Liver (tissue), 9 donors: Measurements from ENCODE around the gene TEX51. TPM values are rescaled to one million over a fixed set of nuclear protein-coding genes. Genes with fewer than 3 reads are reported as not detected.

Source experiments
- DNase-seq: peaks from one replicate; pipeline ENCODE4 v3.0.0-alpha.2; 2017; ENCODE audit warnings: low spot score
- H3K27ac ChIP-seq, 2 donors: one replicate each; pipeline ENCODE4 v1.7.0; 2013; ENCODE audit warnings: inconsistent platforms in 2 of 2, low read length in 2 of 2, control low read depth in 1 of 2, low read depth in 1 of 2, mild to moderate bottlenecking in 1 of 2
- H3K27me3 ChIP-seq, 4 donors: one replicate each; pipeline versions ENCODE4 v1.6.1 to v1.7.0; 2013; ENCODE audit warnings: low read length in 3 of 4, inconsistent platforms in 1 of 4, mild to moderate bottlenecking in 1 of 4, moderate library complexity in 1 of 4; ENCODE audit not compliant: control insufficient read depth in 4 of 4, insufficient read depth in 4 of 4
- H3K36me3 ChIP-seq, 4 donors: one replicate each; pipeline versions ENCODE4 v1.6.1 to v1.7.0; 2013; ENCODE audit warnings: low read length in 3 of 4, mild to moderate bottlenecking in 3 of 4, low read depth in 1 of 4, moderate library complexity in 1 of 4; ENCODE audit not compliant: control insufficient read depth in 4 of 4, insufficient read depth in 3 of 4
- H3K4me1 ChIP-seq, 4 donors: one replicate each; pipeline versions ENCODE4 v1.6.1 to v1.7.0; 2013; ENCODE audit warnings: low read length in 3 of 4, mild to moderate bottlenecking in 3 of 4, moderate library complexity in 1 of 4; ENCODE audit not compliant: control insufficient read depth in 4 of 4, insufficient read depth in 4 of 4
- H3K4me3 ChIP-seq, 3 donors: one replicate each; pipeline versions ENCODE4 v1.6.1 to v1.7.0; 2013; ENCODE audit warnings: low read length in 3 of 3, control low read depth in 1 of 3, low read depth in 1 of 3, mild to moderate bottlenecking in 1 of 3
- H3K9ac ChIP-seq, 2 donors: one replicate each; pipeline ENCODE4 v1.7.0; 2013; ENCODE audit warnings: low read length in 2 of 2, mild to moderate bottlenecking in 2 of 2, moderate library complexity in 2 of 2, control low read depth in 1 of 2, low read depth in 1 of 2
- H3K9me3 ChIP-seq, 4 donors: one replicate each; pipeline versions ENCODE4 v1.6.1 to v1.7.0; 2013; ENCODE audit warnings: low read length in 3 of 4; ENCODE audit not compliant: control insufficient read depth in 4 of 4
- EGR1 ChIP-seq, 2 donors: IDR thresholded peaks; 2 replicates each; pipeline ENCODE4 v1.6.1; 2016 to 2018; ENCODE audit warnings: antibody characterized with exemption in 2 of 2, low read depth in 2 of 2
- FOXA1 ChIP-seq: IDR thresholded peaks from 2 replicates; pipeline ENCODE4 v1.6.1; 2016; ENCODE audit warnings: antibody characterized with exemption
- FOXA2 ChIP-seq: IDR thresholded peaks from 2 replicates; pipeline ENCODE4 v1.6.1; 2016; ENCODE audit warnings: antibody characterized with exemption
- GABPA ChIP-seq, 2 donors: IDR thresholded peaks in 1 of 2; conservative IDR thresholded peaks in 1 of 2; 2 replicates each; pipeline ENCODE4 v1.6.1; 2016; ENCODE audit warnings: antibody characterized with exemption in 2 of 2, mild to moderate bottlenecking in 1 of 2, moderate library complexity in 1 of 2
- HNF4A ChIP-seq, 2 donors: conservative IDR thresholded peaks; 2 replicates each; pipeline ENCODE4 v1.6.1; 2016; ENCODE audit warnings: antibody characterized with exemption in 2 of 2, mild to moderate bottlenecking in 2 of 2
- HNF4G ChIP-seq: IDR thresholded peaks from 2 replicates; pipeline ENCODE4 v1.6.1; 2016; ENCODE audit warnings: antibody characterized with exemption
- JUND ChIP-seq, 2 donors: IDR thresholded peaks; 2 replicates each; pipeline ENCODE4 v1.6.1; 2016; ENCODE audit warnings: antibody characterized with exemption in 2 of 2
- NR2F2 ChIP-seq: IDR thresholded peaks from 2 replicates; pipeline ENCODE4 v1.6.1; 2016; ENCODE audit warnings: antibody characterized with exemption
- RAD21 ChIP-seq, 2 donors: IDR thresholded peaks; 2 replicates each; pipeline ENCODE4 v1.6.1; 2016; ENCODE audit warnings: antibody characterized with exemption in 2 of 2, mild to moderate bottlenecking in 2 of 2
- RXRA ChIP-seq, 2 donors: IDR thresholded peaks; 2 replicates each; pipeline ENCODE4 v1.6.1; 2017 to 2018; ENCODE audit warnings: antibody characterized with exemption in 2 of 2, mild to moderate bottlenecking in 1 of 2
- SP1 ChIP-seq: IDR thresholded peaks from 2 replicates; pipeline ENCODE4 v1.6.1; 2018; ENCODE audit warnings: antibody characterized with exemption, mild to moderate bottlenecking
- TAF1 ChIP-seq: conservative IDR thresholded peaks from 2 replicates; pipeline ENCODE4 v1.6.1; 2016; ENCODE audit warnings: antibody characterized with exemption, mild to moderate bottlenecking
- YY1 ChIP-seq: IDR thresholded peaks from 2 replicates; pipeline ENCODE4 v1.6.1; 2016; ENCODE audit warnings: antibody characterized with exemption, mild to moderate bottlenecking
- WGBS: extraction: QIAGEN DNeasy Blood & Tissue Kit; methylation state at CpG from one replicate; pipeline ENCODE4 v1.1.7; 2013; 5-methylcytosine and 5-hydroxymethylcytosine counted together
- polyA plus RNA-seq, 2 donors: library from polyadenylated mRNA; stranded (reverse) in 1 of 2; unstranded in 1 of 2; fragments of 200-250 nt in 1 of 2; fragments of >200 nt in 1 of 2; fragmentation: Nextera tagmentation in 1 of 2; extraction: Ambion mirVana in 1 of 2; gene quantifications; one replicate each; pipeline versions ENCODE4 v1.2.1 to v1.2.3, GENCODE V29; 2013 to 2015
- total RNA-seq, 2 donors: library from RNA; depleted of rRNA; stranded (reverse); fragments of >200 nt; gene quantifications; one replicate each; pipeline ENCODE4 v1.2.3, GENCODE V29; 2014
- TF ChIP-seq, protein P1 (sequence below): IDR thresholded peaks from 2 replicates; pipeline ENCODE4 v1.6.1; 2016; ENCODE audit warnings: antibody characterized with exemption
- TF ChIP-seq, protein P2 (sequence below): IDR thresholded peaks from 2 replicates; pipeline ENCODE4 v1.6.1; 2016; ENCODE audit warnings: antibody characterized with exemption, mild to moderate bottlenecking
- TF ChIP-seq, protein P3 (sequence below): IDR thresholded peaks from 2 replicates; pipeline ENCODE4 v1.6.1; 2016; ENCODE audit warnings: antibody characterized with exemption
- TF ChIP-seq, protein P4 (sequence below): IDR thresholded peaks from 2 replicates; pipeline ENCODE4 v1.6.1; 2016; ENCODE audit warnings: antibody characterized with exemption
- TF ChIP-seq, protein P5 (sequence below): fragments of 150-350 bp; IDR thresholded peaks from 2 replicates; pipeline ENCODE4 v1.5.1; 2017; ENCODE audit warnings: improper control_type of control experiment, low read depth, low read length; ENCODE audit not compliant: missing input control
- donor health status: healthy.
- donor health status: healthy.
- donor health status: healthy.
- donor health status: healthy.
- donor health status: healthy.

Gene TEX51
- total and polyA plus RNA-seq, 4 donors: not detected

DNA sequence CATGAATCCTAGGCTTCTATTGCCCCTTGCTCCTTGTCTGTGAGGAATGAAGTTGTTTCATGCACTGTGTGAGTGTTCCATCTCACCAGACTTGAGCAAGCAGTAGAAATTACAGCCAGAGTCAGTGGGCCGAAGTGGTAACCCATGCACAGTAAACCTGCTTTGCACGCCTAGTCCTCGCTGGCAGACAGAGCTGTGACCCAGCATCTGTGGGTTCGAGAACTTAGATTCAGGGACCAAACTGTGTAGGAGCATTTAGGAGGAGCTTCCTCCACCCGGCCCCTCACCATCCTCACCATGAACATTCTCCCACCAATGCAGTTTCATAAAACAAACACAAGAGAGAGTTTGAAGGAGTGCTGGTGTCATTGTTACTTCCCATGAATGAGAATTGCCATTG lies 21.6 kb upstream of the TEX51 start:
- Histone ChIP-seq H3K27me3 (peaks cover 0 to 4% (median under 1%) of the 10 kb centered on the region in 4 donors), H3K36me3 (no peaks in the 10 kb centered on the region), H3K9me3 (peaks cover 7 to 20% (median 10%) of the 10 kb centered on the region in 4 donors), H3K4me3 (no peak overlapping the region), H3K27ac (no peak overlapping the region), H3K9ac (no peak overlapping the region), H3K4me1 (no peaks in the 10 kb centered on the region)
- WGBS: 90% methylated on average over 5 of the region's 5 CpGs
- no peak for TF ChIP-seq FOXA1
- TF ChIP-seq, protein P1, sequence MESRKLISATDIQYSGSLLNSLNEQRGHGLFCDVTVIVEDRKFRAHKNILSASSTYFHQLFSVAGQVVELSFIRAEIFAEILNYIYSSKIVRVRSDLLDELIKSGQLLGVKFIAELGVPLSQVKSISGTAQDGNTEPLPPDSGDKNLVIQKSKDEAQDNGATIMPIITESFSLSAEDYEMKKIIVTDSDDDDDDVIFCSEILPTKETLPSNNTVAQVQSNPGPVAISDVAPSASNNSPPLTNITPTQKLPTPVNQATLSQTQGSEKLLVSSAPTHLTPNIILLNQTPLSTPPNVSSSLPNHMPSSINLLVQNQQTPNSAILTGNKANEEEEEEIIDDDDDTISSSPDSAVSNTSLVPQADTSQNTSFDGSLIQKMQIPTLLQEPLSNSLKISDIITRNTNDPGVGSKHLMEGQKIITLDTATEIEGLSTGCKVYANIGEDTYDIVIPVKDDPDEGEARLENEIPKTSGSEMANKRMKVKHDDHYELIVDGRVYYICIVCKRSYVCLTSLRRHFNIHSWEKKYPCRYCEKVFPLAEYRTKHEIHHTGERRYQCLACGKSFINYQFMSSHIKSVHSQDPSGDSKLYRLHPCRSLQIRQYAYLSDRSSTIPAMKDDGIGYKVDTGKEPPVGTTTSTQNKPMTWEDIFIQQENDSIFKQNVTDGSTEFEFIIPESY: no peak
- TF ChIP-seq, protein P2, sequence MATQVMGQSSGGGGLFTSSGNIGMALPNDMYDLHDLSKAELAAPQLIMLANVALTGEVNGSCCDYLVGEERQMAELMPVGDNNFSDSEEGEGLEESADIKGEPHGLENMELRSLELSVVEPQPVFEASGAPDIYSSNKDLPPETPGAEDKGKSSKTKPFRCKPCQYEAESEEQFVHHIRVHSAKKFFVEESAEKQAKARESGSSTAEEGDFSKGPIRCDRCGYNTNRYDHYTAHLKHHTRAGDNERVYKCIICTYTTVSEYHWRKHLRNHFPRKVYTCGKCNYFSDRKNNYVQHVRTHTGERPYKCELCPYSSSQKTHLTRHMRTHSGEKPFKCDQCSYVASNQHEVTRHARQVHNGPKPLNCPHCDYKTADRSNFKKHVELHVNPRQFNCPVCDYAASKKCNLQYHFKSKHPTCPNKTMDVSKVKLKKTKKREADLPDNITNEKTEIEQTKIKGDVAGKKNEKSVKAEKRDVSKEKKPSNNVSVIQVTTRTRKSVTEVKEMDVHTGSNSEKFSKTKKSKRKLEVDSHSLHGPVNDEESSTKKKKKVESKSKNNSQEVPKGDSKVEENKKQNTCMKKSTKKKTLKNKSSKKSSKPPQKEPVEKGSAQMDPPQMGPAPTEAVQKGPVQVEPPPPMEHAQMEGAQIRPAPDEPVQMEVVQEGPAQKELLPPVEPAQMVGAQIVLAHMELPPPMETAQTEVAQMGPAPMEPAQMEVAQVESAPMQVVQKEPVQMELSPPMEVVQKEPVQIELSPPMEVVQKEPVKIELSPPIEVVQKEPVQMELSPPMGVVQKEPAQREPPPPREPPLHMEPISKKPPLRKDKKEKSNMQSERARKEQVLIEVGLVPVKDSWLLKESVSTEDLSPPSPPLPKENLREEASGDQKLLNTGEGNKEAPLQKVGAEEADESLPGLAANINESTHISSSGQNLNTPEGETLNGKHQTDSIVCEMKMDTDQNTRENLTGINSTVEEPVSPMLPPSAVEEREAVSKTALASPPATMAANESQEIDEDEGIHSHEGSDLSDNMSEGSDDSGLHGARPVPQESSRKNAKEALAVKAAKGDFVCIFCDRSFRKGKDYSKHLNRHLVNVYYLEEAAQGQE: no peak
- no peak for TF ChIP-seq HNF4G
- no peak for TF ChIP-seq RXRA (IDR thresholded peaks at IDR 0.05)
- TF ChIP-seq YY1: no peak
- no peak for TF ChIP-seq FOXA2
- no peak for TF ChIP-seq HNF4A (conservative IDR thresholded peaks at IDR 0.05)
- no peak for TF ChIP-seq EGR1 (IDR thresholded peaks at IDR 0.05; ENCODE audit: low read depth in 2 of 2)
- no peak for TF ChIP-seq NR2F2
- no peak for TF ChIP-seq SP1
- TF ChIP-seq RAD21 (IDR thresholded peaks at IDR 0.05): no peak
- TF ChIP-seq GABPA (IDR thresholded peaks at IDR 0.05 in 1 of 2, conservative IDR thresholded peaks at IDR 0.05 in 1 of 2): no peak
- TF ChIP-seq, protein P3, sequence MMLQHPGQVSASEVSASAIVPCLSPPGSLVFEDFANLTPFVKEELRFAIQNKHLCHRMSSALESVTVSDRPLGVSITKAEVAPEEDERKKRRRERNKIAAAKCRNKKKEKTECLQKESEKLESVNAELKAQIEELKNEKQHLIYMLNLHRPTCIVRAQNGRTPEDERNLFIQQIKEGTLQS: no peak
- TF ChIP-seq TAF1: no peak
- TF ChIP-seq, protein P4, sequence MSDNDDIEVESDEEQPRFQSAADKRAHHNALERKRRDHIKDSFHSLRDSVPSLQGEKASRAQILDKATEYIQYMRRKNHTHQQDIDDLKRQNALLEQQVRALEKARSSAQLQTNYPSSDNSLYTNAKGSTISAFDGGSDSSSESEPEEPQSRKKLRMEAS: no peak
- TF ChIP-seq JUND (IDR thresholded peaks at IDR 0.05): no peak
- no peak for DNase-seq

DNA sequence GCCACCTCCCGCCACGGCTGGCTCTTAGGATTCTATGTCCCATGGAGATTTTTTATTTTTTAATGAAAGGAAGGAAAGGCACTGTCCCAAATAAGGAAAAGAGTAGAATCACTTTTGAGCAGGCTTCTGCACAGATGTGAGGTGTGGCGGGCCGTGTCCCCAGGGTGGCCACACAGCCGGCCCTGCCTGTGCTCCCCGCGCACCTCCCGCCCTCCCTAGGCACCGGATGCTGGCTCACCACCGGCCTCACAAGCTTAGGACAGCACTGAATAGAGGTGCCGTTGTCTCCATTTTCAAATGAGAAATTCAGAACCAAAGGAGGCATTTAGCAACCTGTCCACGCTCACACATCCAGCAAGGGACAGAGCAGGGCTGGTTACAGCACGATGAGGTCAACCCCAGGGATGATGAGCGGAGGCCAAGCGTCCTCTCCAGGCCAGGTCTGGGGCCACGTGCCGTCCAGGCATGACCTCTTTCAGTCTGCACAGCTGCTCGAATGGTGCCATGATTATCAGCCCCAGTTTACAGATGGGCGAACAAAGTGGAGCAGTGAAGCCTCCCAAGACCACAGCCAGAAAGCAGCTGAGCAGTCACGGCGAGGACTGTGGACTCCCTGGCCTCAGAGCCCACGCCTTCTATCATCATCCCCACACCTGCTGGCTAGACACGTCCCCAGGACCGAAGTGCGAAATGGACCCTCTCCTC lies 20.7 kb upstream of the TEX51 start:
- no peak for DNase-seq
- Histone ChIP-seq H3K4me3 (no peak overlapping the region), H3K9me3 (peaks cover 7 to 20% (median 10%) of the 10 kb centered on the region in 4 donors), H3K4me1 (no peaks in the 10 kb centered on the region), H3K36me3 (no peaks in the 10 kb centered on the region), H3K27me3 (peaks cover 0 to 4% (median under 1%) of the 10 kb centered on the region in 4 donors), H3K9ac (no peak overlapping the region), H3K27ac (no peak overlapping the region)
- WGBS: 89% methylated on average over 25 of the region's 25 CpGs
- TF ChIP-seq, protein P5, sequence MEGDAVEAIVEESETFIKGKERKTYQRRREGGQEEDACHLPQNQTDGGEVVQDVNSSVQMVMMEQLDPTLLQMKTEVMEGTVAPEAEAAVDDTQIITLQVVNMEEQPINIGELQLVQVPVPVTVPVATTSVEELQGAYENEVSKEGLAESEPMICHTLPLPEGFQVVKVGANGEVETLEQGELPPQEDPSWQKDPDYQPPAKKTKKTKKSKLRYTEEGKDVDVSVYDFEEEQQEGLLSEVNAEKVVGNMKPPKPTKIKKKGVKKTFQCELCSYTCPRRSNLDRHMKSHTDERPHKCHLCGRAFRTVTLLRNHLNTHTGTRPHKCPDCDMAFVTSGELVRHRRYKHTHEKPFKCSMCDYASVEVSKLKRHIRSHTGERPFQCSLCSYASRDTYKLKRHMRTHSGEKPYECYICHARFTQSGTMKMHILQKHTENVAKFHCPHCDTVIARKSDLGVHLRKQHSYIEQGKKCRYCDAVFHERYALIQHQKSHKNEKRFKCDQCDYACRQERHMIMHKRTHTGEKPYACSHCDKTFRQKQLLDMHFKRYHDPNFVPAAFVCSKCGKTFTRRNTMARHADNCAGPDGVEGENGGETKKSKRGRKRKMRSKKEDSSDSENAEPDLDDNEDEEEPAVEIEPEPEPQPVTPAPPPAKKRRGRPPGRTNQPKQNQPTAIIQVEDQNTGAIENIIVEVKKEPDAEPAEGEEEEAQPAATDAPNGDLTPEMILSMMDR: no peak
- no peak for TF ChIP-seq EGR1 (IDR thresholded peaks at IDR 0.05; ENCODE audit: low read depth in 2 of 2)
- no peak for TF ChIP-seq FOXA1
- no peak for TF ChIP-seq GABPA (IDR thresholded peaks at IDR 0.05 in 1 of 2, conservative IDR thresholded peaks at IDR 0.05 in 1 of 2)
- no peak for TF ChIP-seq NR2F2
- TF ChIP-seq, protein P2: no peak
- TF ChIP-seq, protein P3: no peak
- no peak for TF ChIP-seq HNF4G
- no peak for TF ChIP-seq RXRA (IDR thresholded peaks at IDR 0.05)
- TF ChIP-seq RAD21 (IDR thresholded peaks at IDR 0.05): no peak
- no peak for TF ChIP-seq FOXA2
- TF ChIP-seq HNF4A (conservative IDR thresholded peaks at IDR 0.05): no peak
- no peak for TF ChIP-seq SP1
- no peak for TF ChIP-seq JUND (IDR thresholded peaks at IDR 0.05)
- TF ChIP-seq, protein P4: no peak
- TF ChIP-seq TAF1: no peak
